Pancreas (tissue), 10 donors: ENCODE data around the gene TMCC2. TPM values are rescaled to one million over a fixed set of nuclear protein-coding genes. Genes with fewer than 3 reads are reported as not detected.
"Not testable (repeated sequence)": the region's sequence is repeated elsewhere in the genome, so short reads cannot be mapped to it uniquely, and the experiment has no call there.

ENCODE experiments used
- ATAC-seq, 4 donors: fragments of 200-7000 bp; cut with Tn5 transposase; one replicate each; pipeline versions ENCODE4 v1.8.0 to v1.9.1; 2020; ENCODE audit warnings: mild to moderate bottlenecking in 4 of 4, moderate library complexity in 4 of 4
- DNase-seq, 6 donors: peaks; one replicate each; pipeline ENCODE4 v3.0.0-alpha.2; 2020
- FAIRE-seq: peaks from 2 replicates; lab custom pipeline; 2012; peaks lifted over from hg19 to GRCh38; lab: Jason Lieb, UNC
- H3K27ac ChIP-seq, 4 donors: fragments of 200-600 bp; sonication (generic); 1 replicate in 3 of 4; 2 replicates in 1 of 4; pipeline versions ENCODE4 v1.5.0 to v1.8.0; 2020
- H3K27me3 ChIP-seq, 4 donors: fragments of 200-600 bp; one replicate each; pipeline ENCODE4 v1.8.0; 2021
- H3K36me3 ChIP-seq, 3 donors: fragments of 200-600 bp; sonication (generic) in 1 of 3; one replicate each; pipeline versions ENCODE4 v1.5.0 to v1.8.0; 2020 to 2021
- H3K4me1 ChIP-seq, 3 donors: fragments of 200-600 bp; one replicate each; pipeline ENCODE4 v1.8.0; 2021
- H3K4me3 ChIP-seq, 4 donors: fragments of 200-600 bp; sonication (generic) in 2 of 4; one replicate each; pipeline versions ENCODE4 v1.5.0 to v1.8.0; 2020 to 2021
- H3K9me3 ChIP-seq, 4 donors: fragments of 200-600 bp; one replicate each; pipeline ENCODE4 v1.8.0; 2021
- CTCF ChIP-seq, 4 donors: fragments of 200-600 bp; sonication (generic) in 3 of 4; IDR thresholded peaks; one replicate each; pipeline versions ENCODE4 v1.5.0 to v1.8.0; 2021; ENCODE audit warnings: antibody characterized with exemption in 4 of 4
- WGBS, 2 donors: extraction: QIAGEN DNeasy Blood & Tissue Kit; methylation state at CpG; one replicate each; pipeline ENCODE4 v1.1.7; 2013; 5-methylcytosine and 5-hydroxymethylcytosine counted together
- intact Hi-C, 3 donors: fragments of 100-400 bp; cut with DNase I; formaldehyde crosslinking; loops; one replicate each; pipeline versions ENCODE4 v1.11.1 to v1.14.2; 2022
- polyA plus RNA-seq, 2 donors: library from polyadenylated mRNA; stranded (reverse); fragments of 200-250 nt; gene quantifications; one replicate each; pipeline ENCODE4 v1.2.3, GENCODE V29; 2013
- total RNA-seq, 6 donors: library from RNA; stranded (reverse); fragmentation: NEBNext Ultra II Directional in 4 of 6; extraction: Animal tissue kit (Norgen Biotek cat#: 25700) in 4 of 6; gene quantifications; one replicate each; pipeline versions ENCODE4 v1.2.1 to v1.2.4, GENCODE V29; 2021 to 2023
- donor health status: healthy with polysubstance abuse.
- donor health status: DM: no; HTN: no; CAD: no; lungs with moderate emphysema.
- donor health status: DM: no; HTN: no; CAD: no.
- donor health status: control.
- donor health status: control.
- donor health status: Bipolar disorder and iron deficiency.
- donor health status: DM: yes; HTN: yes; CAD: no.
- donor health status: DM: no; HTN: no; CAD: no.
- donor health status: DM: no; HTN: no; CAD: no.
- donor health status: DM: yes; HTN: yes; CAD: no.

TMCC2 gene
- total RNA-seq (1 to 10 TPM in 3 of 6 donors, under 1 TPM in 3; 0.55 to 1.8 (median 0.94) TPM), polyA plus RNA-seq (1 to 10 TPM; 2.6 to 4.3 TPM)

GRCh38 chr1:205227584-205228013, at the start of gene TMCC2:
TSS of gene TMCC2 (plus strand) at chr1:205227946. CDS start at chr1:205228565, 619 bp downstream.
- ATAC-seq (peak; percentile 78 to 89 (median 86)), DNase-seq (peak; percentile 80 to 91 (median 85)), FAIRE-seq (no peak)
- Histone ChIP-seq H3K36me3 (no peaks in the 10 kb centered on the region), H3K4me1 (peaks cover 0 to 10% (median 3%) of the 10 kb centered on the region in 3 donors), H3K27ac (no peak within 1 kb of the TSS), H3K27me3 (no peaks in the 10 kb centered on the region), H3K4me3 (peak within 1 kb of the TSS; percentile 28 to 59 (median 45)), H3K9me3 (no peaks in the 10 kb centered on the region)
- WGBS, 2 donors: 0 to 1% methylated on average over 42 to 44 of the region's 44 CpGs
- TF ChIP-seq CTCF (IDR thresholded peaks at IDR 0.05): no peak
- intact Hi-C loops: no loop called here

GRCh38 chr1:205179842-205180241, 47.9 kb upstream of the TMCC2 start:
- Histone ChIP-seq H3K4me1 (no peaks in the 10 kb centered on the region), H3K36me3 (no peaks in the 10 kb centered on the region), H3K27me3 (no peaks in the 10 kb centered on the region), H3K27ac (no peak overlapping the region), H3K9me3 (no peaks in the 10 kb centered on the region), H3K4me3 (no peak overlapping the region)
- DNase-seq (no peak), FAIRE-seq (no peak), ATAC-seq (no peak)
- TF ChIP-seq CTCF (IDR thresholded peaks at IDR 0.05): no peak
- WGBS, 2 donors: 85 to 94% methylated on average over 2 of the region's 2 CpGs
- intact Hi-C loops: no loop called here

GRCh38 chr1:205180331-205180730, 47.4 kb upstream of the TMCC2 start:
- H3K9me3 ChIP-seq, H3K27me3 ChIP-seq, H3K36me3 ChIP-seq, H3K4me3 ChIP-seq, H3K27ac ChIP-seq, DNase-seq, ATAC-seq, FAIRE-seq, H3K4me1 ChIP-seq, intact Hi-C loops: not testable (repeated sequence)
- 91 to 97% methylated on average over 6 to 7 of the region's 7 CpGs for WGBS, 2 donors

- DNase-seq: no peak
- H3K27ac ChIP-seq: no peak overlapping the region
- no peak overlapping the region for H3K4me3 ChIP-seq
- no peak for FAIRE-seq
- H3K36me3 ChIP-seq: no peaks in the 10 kb centered on the region
- H3K4me1 ChIP-seq: peaks cover 0 to 2% (median 0%) of the 10 kb centered on the region in 3 donors
- intact Hi-C loops: no loop called here
- H3K9me3 ChIP-seq: no peaks in the 10 kb centered on the region
- 97 to 98% methylated on average over 2 of the region's 2 CpGs for WGBS, 2 donors
- no peak for TF ChIP-seq CTCF (IDR thresholded peaks at IDR 0.05)
- no peaks in the 10 kb centered on the region for H3K27me3 ChIP-seq
- ATAC-seq: no peak
Measured at GRCh38 chr1:205182930-205183329, 44.8 kb upstream of the TMCC2 start.

GRCh38 chr1:205183676-205184335, 43.9 kb upstream of the TMCC2 start:
- Histone ChIP-seq H3K27me3 (no peaks in the 10 kb centered on the region), H3K4me3 (no peak overlapping the region), H3K36me3 (no peaks in the 10 kb centered on the region), H3K4me1 (peaks cover 0 to 8% (median 0%) of the 10 kb centered on the region in 3 donors), H3K27ac (no peak overlapping the region), H3K9me3 (no peaks in the 10 kb centered on the region)
- 60 to 62% methylated on average over 4 of the region's 4 CpGs for WGBS, 2 donors
- no peak for FAIRE-seq
- no peak for TF ChIP-seq CTCF (IDR thresholded peaks at IDR 0.05)
- peak in 1 of 4 donors; percentile 45 for ATAC-seq
- no peak for DNase-seq
- intact Hi-C loops: no loop called here
